Lower leg skin (tissue), 3 donors: ENCODE results near the gene DOK5.

Experiments
- POLR2A ChIP-seq, 2 donors: fragments of 450-650 bp; IDR thresholded peaks; one replicate each; pipeline ENCODE4 v1.6.1; 2016 to 2017; ENCODE audit warnings: antibody characterized with exemption in 2 of 2, mild to moderate bottlenecking in 1 of 2, moderate library complexity in 1 of 2
- TF ChIP-seq, protein P1 (sequence below), 3 donors: fragments of 450-650 bp; IDR thresholded peaks; one replicate each; pipeline ENCODE4 v1.5.1; 2016; ENCODE audit warnings: antibody characterized with exemption in 3 of 3, mild to moderate bottlenecking in 3 of 3, moderate library complexity in 2 of 3

- TF ChIP-seq, protein P1, sequence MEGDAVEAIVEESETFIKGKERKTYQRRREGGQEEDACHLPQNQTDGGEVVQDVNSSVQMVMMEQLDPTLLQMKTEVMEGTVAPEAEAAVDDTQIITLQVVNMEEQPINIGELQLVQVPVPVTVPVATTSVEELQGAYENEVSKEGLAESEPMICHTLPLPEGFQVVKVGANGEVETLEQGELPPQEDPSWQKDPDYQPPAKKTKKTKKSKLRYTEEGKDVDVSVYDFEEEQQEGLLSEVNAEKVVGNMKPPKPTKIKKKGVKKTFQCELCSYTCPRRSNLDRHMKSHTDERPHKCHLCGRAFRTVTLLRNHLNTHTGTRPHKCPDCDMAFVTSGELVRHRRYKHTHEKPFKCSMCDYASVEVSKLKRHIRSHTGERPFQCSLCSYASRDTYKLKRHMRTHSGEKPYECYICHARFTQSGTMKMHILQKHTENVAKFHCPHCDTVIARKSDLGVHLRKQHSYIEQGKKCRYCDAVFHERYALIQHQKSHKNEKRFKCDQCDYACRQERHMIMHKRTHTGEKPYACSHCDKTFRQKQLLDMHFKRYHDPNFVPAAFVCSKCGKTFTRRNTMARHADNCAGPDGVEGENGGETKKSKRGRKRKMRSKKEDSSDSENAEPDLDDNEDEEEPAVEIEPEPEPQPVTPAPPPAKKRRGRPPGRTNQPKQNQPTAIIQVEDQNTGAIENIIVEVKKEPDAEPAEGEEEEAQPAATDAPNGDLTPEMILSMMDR (IDR thresholded peaks at IDR 0.05) = no peak
- TF ChIP-seq POLR2A (IDR thresholded peaks at IDR 0.05) = no peak
These were observed 147.2 kb downstream of the DOK5 start for GRCh38 chr20:54622333-54623295.
